ENCODE measurements around the gene STK17A.

- TF ChIP-seq, protein P1, sequence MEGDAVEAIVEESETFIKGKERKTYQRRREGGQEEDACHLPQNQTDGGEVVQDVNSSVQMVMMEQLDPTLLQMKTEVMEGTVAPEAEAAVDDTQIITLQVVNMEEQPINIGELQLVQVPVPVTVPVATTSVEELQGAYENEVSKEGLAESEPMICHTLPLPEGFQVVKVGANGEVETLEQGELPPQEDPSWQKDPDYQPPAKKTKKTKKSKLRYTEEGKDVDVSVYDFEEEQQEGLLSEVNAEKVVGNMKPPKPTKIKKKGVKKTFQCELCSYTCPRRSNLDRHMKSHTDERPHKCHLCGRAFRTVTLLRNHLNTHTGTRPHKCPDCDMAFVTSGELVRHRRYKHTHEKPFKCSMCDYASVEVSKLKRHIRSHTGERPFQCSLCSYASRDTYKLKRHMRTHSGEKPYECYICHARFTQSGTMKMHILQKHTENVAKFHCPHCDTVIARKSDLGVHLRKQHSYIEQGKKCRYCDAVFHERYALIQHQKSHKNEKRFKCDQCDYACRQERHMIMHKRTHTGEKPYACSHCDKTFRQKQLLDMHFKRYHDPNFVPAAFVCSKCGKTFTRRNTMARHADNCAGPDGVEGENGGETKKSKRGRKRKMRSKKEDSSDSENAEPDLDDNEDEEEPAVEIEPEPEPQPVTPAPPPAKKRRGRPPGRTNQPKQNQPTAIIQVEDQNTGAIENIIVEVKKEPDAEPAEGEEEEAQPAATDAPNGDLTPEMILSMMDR (IDR thresholded peaks at IDR 0.05), result no peak
- no peak for TF ChIP-seq POLR2A (IDR thresholded peaks at IDR 0.05)
- TF ChIP-seq EP300 (IDR thresholded peaks at IDR 0.05), result no peak
- no peak for TF ChIP-seq POLR2AphosphoS5 (IDR thresholded peaks at IDR 0.05)
These were observed 54.4 kb downstream of the STK17A start for GRCh38 chr7:43637114-43637806.

All from gastroesophageal sphincter (tissue), 3 donors.